Endometrial microvascular endothelial cells (primary cell): ENCODE data around the gene ELK4. TPM values are rescaled to one million over a fixed set of nuclear protein-coding genes. Genes with fewer than 3 reads are reported as not detected.

ENCODE experiments used
- in situ Hi-C: cut with HindIII; loops from 2 replicates; pipeline ENCODE4 v1.10.0; 2017; ENCODE audit warnings: low sequenced_read_pairs, low pct_unique_long_range_greater_than_20kb; ENCODE audit errors: inconsistent ontology term
- total RNA-seq: library from RNA; depleted of rRNA; stranded (reverse); fragments of >200 nt; gene quantifications from one replicate; pipeline ENCODE4 v1.2.3, GENCODE V29; 2015; ENCODE audit errors: inconsistent ontology term

The ELK4 gene
- total RNA-seq, 1 donor from 2014 or later: 28.9 TPM

- in situ Hi-C loops: loop anchor here (25.0 kb wide), 1 partner anchor 122 kb away; no protein-coding TSS in a partner anchor
Observed at GRCh38 chr1:205589618-205590456, 42.0 kb downstream of the ELK4 start.

GRCh38 chr1:205589046-205589445, 42.8 kb downstream of the ELK4 start:
- in situ Hi-C loops: loop anchor here (25.0 kb wide), 1 partner anchor 123 kb away; no protein-coding TSS in a partner anchor

- in situ Hi-C loops: loop anchor here (25.0 kb wide), 1 partner anchor 124 kb away; no protein-coding TSS in a partner anchor
Observed at GRCh38 chr1:205588636-205589035, 43.2 kb downstream of the ELK4 start.

GRCh38 chr1:205587581-205587980, 44.2 kb downstream of the ELK4 start:
- in situ Hi-C loops: loop anchor here (25.0 kb wide), 1 partner anchor 125 kb away; no protein-coding TSS in a partner anchor

- in situ Hi-C loops: loop anchor here (25.0 kb wide), 1 partner anchor 126 kb away; no protein-coding TSS in a partner anchor
Observed at GRCh38 chr1:205585835-205586785, 45.7 kb downstream of the ELK4 start.

- in situ Hi-C loops: loop anchor here (25.0 kb wide), 1 partner anchor 127 kb away; no protein-coding TSS in a partner anchor
Observed at GRCh38 chr1:205585169-205585834, 46.5 kb downstream of the ELK4 start.

- in situ Hi-C loops: loop anchor here (25.0 kb wide), 1 partner anchor 128 kb away; no protein-coding TSS in a partner anchor
Observed at GRCh38 chr1:205584732-205585131, 47.1 kb downstream of the ELK4 start.

- in situ Hi-C loops: loop anchor here (25.0 kb wide), 1 partner anchor 129 kb away; no protein-coding TSS in a partner anchor
Observed at GRCh38 chr1:205583461-205584130, 48.2 kb downstream of the ELK4 start.

GRCh38 chr1:205582471-205583291, 49.1 kb downstream of the ELK4 start:
- in situ Hi-C loops: loop anchor here (25.0 kb wide), 1 partner anchor 130 kb away; no protein-coding TSS in a partner anchor

GRCh38 chr1:205582046-205582445, 49.8 kb downstream of the ELK4 start:
- in situ Hi-C loops: loop anchor here (25.0 kb wide), 1 partner anchor 130 kb away; no protein-coding TSS in a partner anchor

GRCh38 chr1:205581321-205581980, 50.4 kb downstream of the ELK4 start:
- in situ Hi-C loops: loop anchor here (25.0 kb wide), 1 partner anchor 131 kb away; no protein-coding TSS in a partner anchor

GRCh38 chr1:205580923-205581180, 51.0 kb downstream of the ELK4 start:
- in situ Hi-C loops: loop anchor here (25.0 kb wide), 1 partner anchor 131 kb away; no protein-coding TSS in a partner anchor

- in situ Hi-C loops: loop anchor here (25.0 kb wide), 1 partner anchor 132 kb away; no protein-coding TSS in a partner anchor
Observed at GRCh38 chr1:205580140-205580922, 51.5 kb downstream of the ELK4 start.

GRCh38 chr1:205579711-205580110, 52.1 kb downstream of the ELK4 start:
- in situ Hi-C loops: loop anchor here (25.0 kb wide), 1 partner anchor 133 kb away; no protein-coding TSS in a partner anchor

- in situ Hi-C loops: loop anchor here (25.0 kb wide), 1 partner anchor 133 kb away; no protein-coding TSS in a partner anchor
Observed at GRCh38 chr1:205578780-205579571, 52.8 kb downstream of the ELK4 start.
